GM12874 (cell line): ENCODE measurements around the gene FCF1.

Experiments used
- TF ChIP-seq, protein P1 (sequence below): IDR thresholded peaks from 2 replicates; pipeline ENCODE4 v1.5.1; 2011; ENCODE audit warnings: low read depth, mild to moderate bottlenecking, control low read depth, low read length, moderate library complexity; ENCODE audit not compliant: insufficient read depth

FCF1 gene

GRCh38 chr14:74702293-74702692 lies 10.7 kb upstream of the FCF1 start:
- TF ChIP-seq, protein P1, sequence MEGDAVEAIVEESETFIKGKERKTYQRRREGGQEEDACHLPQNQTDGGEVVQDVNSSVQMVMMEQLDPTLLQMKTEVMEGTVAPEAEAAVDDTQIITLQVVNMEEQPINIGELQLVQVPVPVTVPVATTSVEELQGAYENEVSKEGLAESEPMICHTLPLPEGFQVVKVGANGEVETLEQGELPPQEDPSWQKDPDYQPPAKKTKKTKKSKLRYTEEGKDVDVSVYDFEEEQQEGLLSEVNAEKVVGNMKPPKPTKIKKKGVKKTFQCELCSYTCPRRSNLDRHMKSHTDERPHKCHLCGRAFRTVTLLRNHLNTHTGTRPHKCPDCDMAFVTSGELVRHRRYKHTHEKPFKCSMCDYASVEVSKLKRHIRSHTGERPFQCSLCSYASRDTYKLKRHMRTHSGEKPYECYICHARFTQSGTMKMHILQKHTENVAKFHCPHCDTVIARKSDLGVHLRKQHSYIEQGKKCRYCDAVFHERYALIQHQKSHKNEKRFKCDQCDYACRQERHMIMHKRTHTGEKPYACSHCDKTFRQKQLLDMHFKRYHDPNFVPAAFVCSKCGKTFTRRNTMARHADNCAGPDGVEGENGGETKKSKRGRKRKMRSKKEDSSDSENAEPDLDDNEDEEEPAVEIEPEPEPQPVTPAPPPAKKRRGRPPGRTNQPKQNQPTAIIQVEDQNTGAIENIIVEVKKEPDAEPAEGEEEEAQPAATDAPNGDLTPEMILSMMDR = no peak

- TF ChIP-seq, protein P1 = no peak
These were observed 9.9 kb upstream of the FCF1 start for GRCh38 chr14:74703043-74703442.

DNA sequence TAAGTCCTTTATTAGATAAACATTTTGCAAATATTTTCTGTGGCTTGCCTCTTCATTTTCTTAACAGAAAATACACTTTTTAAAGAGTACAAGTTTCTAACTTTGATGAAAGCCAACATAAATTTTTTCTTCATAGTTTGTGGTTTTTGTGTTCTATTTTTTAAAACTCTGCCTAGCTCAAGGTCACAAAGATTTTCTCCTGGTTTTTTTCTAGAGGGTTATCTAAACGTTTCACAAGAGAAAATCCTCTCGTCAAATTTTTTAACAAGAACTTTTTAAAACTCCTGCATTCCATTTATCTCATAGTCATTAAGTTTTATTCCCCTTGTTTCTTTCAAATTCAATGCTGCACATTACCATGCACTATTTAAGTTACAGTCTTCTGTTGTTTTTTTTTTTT lies 8.3 kb upstream of the FCF1 start:
- TF ChIP-seq, protein P1 = no peak

GRCh38 chr14:74705613-74706500 lies 7.1 kb upstream of the FCF1 start:
- TF ChIP-seq, protein P1 = no peak

GRCh38 chr14:74710480-74710879 lies 2.5 kb upstream of the FCF1 start:
- TF ChIP-seq, protein P1 = no peak

GRCh38 chr14:74711651-74712050 lies 1.3 kb upstream of the FCF1 start:
- TF ChIP-seq, protein P1 = no peak

GRCh38 chr14:74713395-74713735 lies 421 bp downstream of the FCF1 start:
- TF ChIP-seq, protein P1 = no peak
